ENCODE results near the gene SH3GL1.
"Not testable (repeated sequence)": the region's sequence is repeated elsewhere in the genome, so short reads cannot be mapped to it uniquely, and the experiment has no call there.

The SH3GL1 gene

GRCh38 chr19:4363571-4364304 lies 36.6 kb downstream of the SH3GL1 start:
- DNase-seq (ENCODE audit: low read depth, low spot score): no peak

- DNase-seq (ENCODE audit: low read depth, low spot score): no peak
Observed at GRCh38 chr19:4362831-4363545, 37.4 kb downstream of the SH3GL1 start.

- DNase-seq (ENCODE audit: low read depth, low spot score): no peak
Observed at GRCh38 chr19:4362101-4362828, 38.1 kb downstream of the SH3GL1 start.

GRCh38 chr19:4361152-4362046 lies 38.9 kb downstream of the SH3GL1 start:
- DNase-seq (ENCODE audit: low read depth, low spot score): peak; percentile 51

GRCh38 chr19:4360641-4361151 lies 39.7 kb downstream of the SH3GL1 start:
- DNase-seq (ENCODE audit: low read depth, low spot score): peak; percentile 57

- DNase-seq (ENCODE audit: low read depth, low spot score): no peak
Observed at GRCh38 chr19:4360081-4360569, 40.2 kb downstream of the SH3GL1 start.

GRCh38 chr19:4359627-4360000 lies 40.7 kb downstream of the SH3GL1 start:
- no peak for DNase-seq (ENCODE audit: low read depth, low spot score)

GRCh38 chr19:4358709-4359626 lies 41.4 kb downstream of the SH3GL1 start:
- DNase-seq (ENCODE audit: low read depth, low spot score): no peak

GRCh38 chr19:4357921-4358326 lies 42.4 kb downstream of the SH3GL1 start:
- no peak for DNase-seq (ENCODE audit: low read depth, low spot score)

GRCh38 chr19:4357095-4357797 lies 43.1 kb downstream of the SH3GL1 start:
- no peak for DNase-seq (ENCODE audit: low read depth, low spot score)

- no peak for DNase-seq (ENCODE audit: low read depth, low spot score)
Observed at GRCh38 chr19:4354897-4355296, 45.5 kb downstream of the SH3GL1 start.

- no peak for DNase-seq (ENCODE audit: low read depth, low spot score)
Observed at GRCh38 chr19:4354282-4354681, 46.1 kb downstream of the SH3GL1 start.

GRCh38 chr19:4352701-4353121 lies 47.6 kb downstream of the SH3GL1 start:
- DNase-seq (ENCODE audit: low read depth, low spot score): peak; percentile 59

GRCh38 chr19:4350726-4351125 lies 49.6 kb downstream of the SH3GL1 start:
- no peak for DNase-seq (ENCODE audit: low read depth, low spot score)

- no peak for DNase-seq (ENCODE audit: low read depth, low spot score)
Observed at GRCh38 chr19:4350111-4350510, 50.2 kb downstream of the SH3GL1 start.

GRCh38 chr19:4349225-4349624 lies 51.1 kb downstream of the SH3GL1 start:
- not testable (repeated sequence) for DNase-seq (ENCODE audit: low read depth, low spot score)

- no peak for DNase-seq (ENCODE audit: low read depth, low spot score)
Observed at GRCh38 chr19:4347521-4347920, 52.8 kb downstream of the SH3GL1 start.

- DNase-seq (ENCODE audit: low read depth, low spot score): no peak
Observed at GRCh38 chr19:4346020-4346383, 54.3 kb downstream of the SH3GL1 start.

GRCh38 chr19:4345342-4346019 lies 54.9 kb downstream of the SH3GL1 start:
- DNase-seq (ENCODE audit: low read depth, low spot score): no peak
